Epidermal melanocyte (primary cell): ENCODE data around the gene SGPP2.
"Not testable (repeated sequence)": the region's sequence is repeated elsewhere in the genome, so short reads cannot be mapped to it uniquely, and the experiment has no call there.

Source experiments
- DNase-seq: peaks from one replicate; pipeline ENCODE4 v3.0.0; 2011; ENCODE audit warnings: low spot score; ENCODE audit not compliant: insufficient read length

Gene SGPP2

DNA sequence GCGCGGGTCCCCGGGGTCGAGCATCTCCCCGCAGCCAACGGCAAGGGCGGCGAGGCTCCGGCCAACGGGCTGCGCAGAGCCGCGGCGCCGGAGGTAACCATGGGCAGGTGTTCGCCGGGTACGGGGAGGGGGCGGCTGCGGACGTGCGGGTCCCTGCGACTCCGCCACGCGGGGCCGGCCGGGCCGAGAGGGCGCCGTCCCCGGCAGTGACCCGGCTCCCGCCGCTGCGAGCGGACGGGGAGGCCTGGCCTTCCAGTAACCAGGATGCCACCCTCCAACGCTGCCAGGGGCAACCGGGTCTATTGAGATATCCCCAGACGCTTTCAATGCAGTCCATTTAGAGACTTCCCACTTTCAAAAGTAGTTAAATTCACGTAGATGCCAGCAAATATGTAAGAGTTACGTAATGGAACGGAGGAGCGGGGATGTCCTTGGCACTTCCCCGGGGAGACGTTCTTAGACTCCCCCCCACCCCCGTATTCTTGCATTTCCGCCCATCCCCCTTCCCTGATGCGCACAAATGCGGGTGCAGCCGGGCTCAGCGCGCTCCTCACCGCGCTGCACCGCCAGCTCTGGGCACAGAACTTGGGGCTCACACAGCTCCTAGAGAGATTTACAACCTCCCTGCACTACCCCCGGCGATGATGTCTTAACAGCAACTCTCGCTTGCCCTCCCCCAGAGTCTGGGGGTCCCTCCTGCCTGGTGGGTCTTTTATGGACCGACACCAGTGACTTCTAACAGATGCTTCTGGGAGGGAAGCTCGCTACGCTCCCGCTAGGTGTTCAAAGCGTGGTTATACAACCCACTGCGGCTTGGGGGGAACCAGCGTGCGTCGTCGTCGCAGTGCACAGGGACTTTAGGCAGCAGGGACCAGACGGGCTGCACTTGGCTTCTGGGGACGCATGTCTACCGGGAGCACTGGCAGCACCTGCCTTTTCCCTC, 657 bp downstream of the SGPP2 start:
- DNase-seq = no peak

GRCh38 chr2:222427646-222428301, 3.4 kb downstream of the SGPP2 start:
- DNase-seq = no peak

DNA sequence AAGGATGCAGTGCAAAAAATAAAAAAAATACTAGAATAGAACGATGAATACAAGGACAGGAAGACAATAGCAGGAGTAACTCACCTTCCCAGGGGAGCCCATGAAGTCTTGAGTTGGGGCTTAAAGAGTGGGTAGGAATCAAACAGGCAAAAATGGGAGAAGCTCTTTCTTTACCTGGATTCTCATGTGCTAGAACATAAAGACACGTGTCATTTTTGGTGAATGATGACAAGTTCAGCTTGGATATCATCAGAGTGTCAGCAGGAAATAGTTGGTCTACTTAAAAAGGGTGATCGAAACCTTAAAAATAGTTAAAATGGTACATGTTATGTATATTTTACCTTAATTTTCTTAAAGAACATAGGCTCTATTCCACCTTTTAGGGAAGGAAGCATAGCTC, 5.7 kb downstream of the SGPP2 start:
- DNase-seq = no peak

GRCh38 chr2:222430681-222431080, 6.3 kb downstream of the SGPP2 start:
- no peak for DNase-seq

- DNase-seq = no peak
Measured at GRCh38 chr2:222431869-222432268, 7.5 kb downstream of the SGPP2 start.

- DNase-seq = no peak
Measured at GRCh38 chr2:222433332-222434173, 9.2 kb downstream of the SGPP2 start.

DNA sequence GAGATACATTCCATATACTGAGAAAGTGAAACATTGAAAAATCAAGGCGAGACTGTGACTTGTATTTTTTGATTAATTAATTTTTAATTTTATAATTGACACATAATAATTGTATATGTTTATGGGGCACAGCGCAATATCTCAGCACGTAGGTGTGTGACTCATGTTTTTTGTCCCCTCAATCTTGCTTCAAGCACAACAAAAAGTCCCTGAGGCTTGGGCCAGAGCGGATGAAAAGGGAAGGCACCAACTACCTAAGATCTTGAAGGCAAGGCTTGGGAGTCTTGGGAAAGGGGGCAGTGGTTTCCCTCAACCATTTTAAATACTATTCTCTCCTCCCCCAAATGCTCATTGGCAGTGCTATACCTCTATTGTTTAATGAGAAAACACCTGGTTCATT, 9.9 kb downstream of the SGPP2 start:
- no peak for DNase-seq

DNA sequence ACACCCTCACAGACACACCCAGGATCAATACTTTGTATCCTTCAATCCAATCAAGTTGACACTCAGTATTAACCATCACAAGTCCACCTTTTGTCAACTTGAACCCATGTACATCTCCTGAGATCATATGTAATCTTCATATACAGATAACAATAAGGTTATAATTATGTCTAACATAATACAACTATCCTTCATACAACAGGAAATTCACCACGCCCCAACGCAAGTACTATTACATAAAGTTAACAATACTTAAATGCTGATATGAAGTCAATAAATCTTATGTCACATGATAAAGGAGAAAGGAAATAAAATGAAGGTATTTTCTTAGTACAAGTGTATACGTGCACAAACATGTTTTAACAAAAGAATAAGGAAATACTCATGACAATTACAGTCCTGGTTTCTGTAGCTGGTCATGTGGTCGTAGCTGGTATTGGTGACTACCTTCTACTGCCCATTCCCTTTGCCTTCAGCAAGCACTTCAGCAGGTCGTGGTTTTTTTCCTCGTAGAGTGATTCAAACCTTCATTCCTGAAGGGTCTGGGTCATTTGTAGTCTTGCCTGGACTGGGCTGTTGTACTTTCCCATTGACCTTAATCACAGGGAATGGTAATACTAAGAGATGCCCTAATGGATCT, 11.2 kb downstream of the SGPP2 start:
- not testable (repeated sequence) for DNase-seq

DNA sequence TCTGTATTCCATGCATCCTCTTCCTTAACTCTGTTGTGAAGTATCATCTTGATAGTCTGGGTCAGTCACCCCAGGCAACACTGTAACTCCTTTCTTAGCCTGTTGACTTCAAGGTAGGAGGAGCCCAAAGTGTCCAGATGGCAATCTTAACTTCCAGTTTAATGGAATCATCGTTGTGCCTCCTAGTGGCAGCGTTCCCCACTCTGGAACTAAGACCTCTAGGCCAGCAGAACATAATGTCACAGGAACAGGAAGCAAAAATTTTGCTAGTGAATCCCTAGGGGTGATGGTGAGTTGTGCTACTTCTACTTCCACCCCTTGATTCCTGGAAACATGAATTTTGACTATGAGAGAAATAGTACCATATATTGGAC, 11.7 kb downstream of the SGPP2 start:
- no peak for DNase-seq

- no peak for DNase-seq
Measured at GRCh38 chr2:222439692-222440091, 15.3 kb downstream of the SGPP2 start.

DNA sequence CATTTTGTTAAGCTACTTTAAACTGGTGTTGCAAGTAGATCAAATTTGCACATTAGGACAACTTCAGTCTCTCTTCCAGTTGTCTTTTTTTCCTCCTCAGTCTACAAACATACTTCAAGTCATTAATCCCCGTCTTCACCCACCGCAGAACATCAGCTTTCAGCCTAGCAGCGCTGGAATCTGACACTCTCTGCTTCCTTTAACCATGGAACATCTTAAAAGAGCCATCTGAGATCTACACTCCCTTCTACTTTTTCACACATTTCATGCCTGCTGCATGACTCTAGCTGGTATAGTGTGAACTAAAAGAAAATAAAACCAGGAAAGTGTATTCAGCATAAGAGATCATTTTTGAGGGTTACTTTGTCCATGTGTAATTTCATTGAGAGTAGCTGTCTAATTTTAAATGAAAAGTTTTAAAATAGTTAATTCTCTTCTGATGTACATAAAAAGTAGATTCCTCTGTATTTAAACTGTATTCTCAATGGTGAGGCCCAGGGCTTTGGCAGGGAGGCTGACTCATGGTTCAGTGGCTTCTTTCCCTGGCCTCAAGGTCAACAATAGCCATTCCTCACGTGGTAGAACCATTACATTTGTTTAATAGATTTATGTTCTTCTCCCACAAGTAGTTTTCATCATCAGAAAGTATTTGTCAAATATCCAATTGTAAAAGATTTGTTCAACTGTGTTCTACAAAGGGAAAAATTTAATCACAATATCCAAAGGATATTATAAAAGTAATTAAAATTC, 16.5 kb downstream of the SGPP2 start:
- DNase-seq = no peak

DNA sequence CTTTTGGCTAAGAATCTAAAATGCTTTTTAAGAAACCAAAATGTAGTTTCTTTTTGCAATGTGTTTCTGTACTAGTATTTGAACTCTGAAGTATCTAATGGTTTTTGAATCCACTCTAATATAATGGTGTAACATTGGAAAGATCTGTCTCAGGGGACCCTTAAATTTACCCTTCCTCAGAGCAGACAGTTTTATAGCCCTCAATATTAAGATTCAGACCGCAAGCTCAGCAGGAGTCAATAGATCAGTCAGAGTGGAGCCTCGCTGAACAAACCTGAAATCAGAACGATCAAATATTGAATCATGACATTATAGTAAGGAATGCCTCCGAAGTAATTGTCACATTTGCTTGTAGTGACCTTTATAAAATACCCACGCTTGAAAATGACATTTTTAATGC, 18.3 kb downstream of the SGPP2 start:
- DNase-seq = no peak

GRCh38 chr2:222445227-222445626, 20.9 kb downstream of the SGPP2 start:
- no peak for DNase-seq

DNA sequence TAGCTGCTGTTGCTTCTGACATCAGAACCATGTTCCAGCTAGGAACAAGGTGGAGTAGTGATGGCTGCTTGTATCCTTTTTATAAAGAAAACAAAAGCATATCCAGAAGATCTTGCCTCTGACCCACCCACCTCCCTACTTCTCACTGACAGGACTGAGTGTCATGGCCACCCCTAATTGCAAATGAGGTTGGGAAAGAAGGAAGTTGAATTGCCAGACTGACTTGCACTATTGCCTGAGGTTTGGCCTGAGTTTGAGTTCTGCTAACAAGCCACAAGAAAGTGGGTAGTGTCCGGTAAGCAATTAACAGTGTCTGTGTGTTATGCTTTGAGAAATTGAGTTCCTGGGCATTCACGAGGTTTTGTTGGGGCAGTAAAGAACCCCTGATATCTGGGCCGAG, 22.8 kb downstream of the SGPP2 start:
- DNase-seq = no peak

DNA sequence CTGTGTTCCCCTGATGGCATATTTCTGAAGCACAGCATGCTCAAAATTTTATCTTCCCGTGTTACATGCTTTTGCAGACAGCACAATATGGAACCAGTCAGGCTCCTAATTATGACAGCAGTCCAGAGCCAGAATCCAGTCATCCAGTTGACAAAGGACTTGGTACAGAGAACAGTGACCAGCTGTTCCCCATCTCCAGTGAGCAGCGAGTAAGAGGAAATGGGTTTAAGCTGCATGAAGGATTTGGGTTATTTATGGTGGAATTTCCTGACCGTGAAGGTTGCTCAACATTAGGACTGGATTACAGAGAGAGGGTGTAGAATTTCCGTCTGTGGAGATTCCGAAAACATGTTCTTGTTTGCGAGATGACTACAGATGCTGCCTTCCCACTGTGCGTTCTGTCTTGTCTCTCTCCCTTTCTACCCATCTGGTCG, 24.4 kb downstream of the SGPP2 start:
- DNase-seq = peak; percentile 54

DNA sequence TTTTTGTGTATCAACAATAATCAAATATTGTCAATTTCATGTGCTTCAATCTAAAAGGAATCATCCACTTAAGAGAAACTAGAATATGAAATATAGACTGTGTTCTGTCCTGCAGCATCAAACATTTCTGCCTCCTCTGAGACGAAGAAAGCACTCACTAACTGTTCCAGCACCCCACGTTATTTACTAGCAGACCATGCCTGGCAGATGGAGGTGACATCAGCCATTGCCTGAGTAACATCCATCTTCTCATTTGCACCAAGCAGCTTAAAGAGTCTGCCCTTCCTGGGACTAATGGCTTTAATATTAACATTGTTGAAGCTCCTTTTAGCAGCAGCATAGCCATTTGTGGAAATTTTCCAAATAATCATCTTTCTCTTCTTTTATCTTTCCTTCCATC, 25.7 kb downstream of the SGPP2 start:
- DNase-seq = no peak

DNA sequence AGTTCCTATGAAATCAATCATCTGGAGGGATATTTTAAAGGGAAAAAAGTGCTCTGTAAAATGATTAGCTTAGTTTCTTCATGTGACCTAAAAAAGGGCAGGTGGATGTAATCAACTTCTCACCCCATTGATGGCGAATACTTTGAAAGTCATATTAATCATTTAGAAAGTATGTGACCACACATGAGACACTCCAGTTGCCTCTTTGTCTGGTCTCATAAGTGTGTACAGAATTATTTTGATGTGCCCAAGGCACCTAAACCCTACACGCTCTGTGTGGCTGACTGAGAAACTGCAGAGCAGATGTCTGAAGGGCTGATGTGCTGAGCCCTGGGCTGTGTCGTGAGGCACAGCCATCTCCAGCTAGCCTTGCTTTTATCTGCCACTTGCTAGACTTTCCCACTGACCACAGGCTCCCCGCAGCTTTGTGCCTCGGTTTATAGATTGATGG, 26.9 kb downstream of the SGPP2 start:
- no peak for DNase-seq

- no peak for DNase-seq
Measured at GRCh38 chr2:222452422-222452950, 28.1 kb downstream of the SGPP2 start.

DNA sequence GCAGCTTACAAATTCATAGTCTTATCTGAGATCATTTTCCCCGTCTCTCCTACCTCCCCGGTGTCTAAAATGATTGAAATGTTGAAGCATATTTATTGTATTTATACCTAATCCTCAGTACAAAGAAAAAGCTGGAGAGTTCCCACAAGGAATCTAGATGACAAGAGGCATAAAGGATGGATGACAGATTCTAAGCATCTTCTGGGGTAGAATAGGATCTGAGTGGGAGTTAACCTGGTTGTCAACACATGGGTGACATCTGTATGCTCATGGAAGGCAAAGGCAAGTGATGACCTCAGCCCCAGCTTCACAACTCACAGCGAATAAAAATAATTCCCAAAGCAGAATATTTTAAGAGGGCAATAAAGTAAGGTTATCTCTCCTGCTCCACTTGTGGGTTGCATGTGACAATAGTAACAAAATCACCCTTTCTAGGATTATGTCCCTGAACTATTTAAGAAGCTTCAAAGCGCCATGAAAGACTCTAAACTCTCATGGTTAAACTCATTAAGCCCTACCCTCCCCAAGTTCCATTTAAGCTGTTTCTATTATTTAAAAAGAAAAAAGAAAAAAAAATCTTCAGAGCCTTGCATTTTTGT, 32.2 kb downstream of the SGPP2 start:
- no peak for DNase-seq

DNA sequence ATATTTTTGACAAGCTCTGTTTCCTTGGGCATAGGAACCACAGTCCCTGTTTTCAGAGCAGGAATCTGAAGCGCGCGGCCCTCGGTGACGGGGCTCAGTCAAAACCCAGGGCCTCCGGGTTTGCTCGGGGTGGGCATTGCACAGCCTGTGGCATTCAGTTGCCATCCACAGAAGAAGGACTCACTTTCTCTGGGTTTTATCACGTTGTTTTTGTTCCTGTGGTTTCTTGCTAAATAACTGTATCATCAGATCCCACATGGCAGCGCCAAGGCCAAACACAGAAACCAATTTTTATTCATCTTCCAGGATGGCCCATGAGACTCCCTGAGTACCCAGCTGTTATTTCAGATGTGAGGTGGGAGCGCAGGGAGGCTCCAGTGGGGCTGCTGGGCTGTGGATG, 35.6 kb downstream of the SGPP2 start:
- no peak for DNase-seq
